ENCODE measurements around the gene EXOSC5.
A peak's percentile ranks its signal among the peaks of the same experiment; 100 is the strongest.
"Not testable (repeated sequence)": the region's sequence is repeated elsewhere in the genome, so short reads cannot be mapped to it uniquely, and the experiment has no call there.

The EXOSC5 gene

DNA sequence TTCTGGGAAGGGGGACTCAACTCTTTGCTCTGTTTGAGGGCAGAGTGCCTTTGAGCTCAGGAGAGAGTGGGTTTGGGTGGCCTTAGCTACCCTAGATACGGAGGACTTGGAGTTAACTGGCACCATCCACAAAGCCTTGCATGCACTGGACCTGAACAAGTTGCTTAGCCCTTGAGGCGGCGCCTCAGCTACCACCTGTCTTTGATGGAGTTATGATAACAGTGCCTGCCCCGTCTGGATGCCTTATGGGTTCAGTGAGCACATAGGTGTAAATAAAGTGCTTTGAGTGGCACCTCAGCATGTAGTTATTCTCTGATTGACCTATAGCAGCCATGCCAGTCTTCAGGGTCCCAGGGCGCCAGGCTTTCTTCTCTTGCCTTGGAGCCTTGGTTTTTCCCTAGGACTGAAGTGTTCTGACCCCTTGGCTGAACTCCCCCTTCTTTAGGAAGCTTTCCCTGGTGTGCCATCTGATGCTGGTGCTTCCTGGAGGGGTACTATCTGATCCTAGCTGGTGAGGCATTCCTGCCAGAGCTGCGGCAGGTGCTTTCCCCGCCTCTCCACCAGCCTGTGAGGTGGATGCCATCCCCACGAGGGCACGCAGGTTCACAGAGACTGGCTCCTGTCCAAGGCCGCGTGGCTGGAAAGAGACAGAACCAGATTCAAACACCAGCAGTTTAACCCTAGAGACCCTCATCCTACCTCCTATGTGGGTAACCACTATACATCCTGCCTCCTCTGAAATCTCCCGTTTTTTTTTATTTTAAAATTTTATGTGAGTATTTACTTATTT is 6.2 kb upstream of the EXOSC5 start:
- no peak for DNase-seq

DNA sequence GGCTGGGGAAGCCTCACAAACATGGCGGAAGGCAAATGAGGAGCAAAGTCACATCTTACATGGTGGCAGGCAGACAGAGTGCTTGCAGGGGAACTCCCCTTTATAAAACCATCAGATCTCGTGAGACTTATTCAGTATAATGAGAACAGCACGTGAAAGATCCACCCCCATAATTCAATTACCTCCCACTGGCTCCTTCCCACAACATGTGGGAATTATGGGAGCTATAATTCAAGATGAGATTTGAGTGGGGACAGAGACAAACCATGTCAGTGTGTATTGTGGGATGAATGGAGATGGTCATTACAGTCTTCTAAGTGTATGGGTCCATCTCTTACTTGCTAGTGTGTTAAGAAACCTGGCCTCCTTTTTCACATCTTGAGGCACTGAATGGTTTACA is 4.9 kb upstream of the EXOSC5 start:
- no peak for DNase-seq

DNA sequence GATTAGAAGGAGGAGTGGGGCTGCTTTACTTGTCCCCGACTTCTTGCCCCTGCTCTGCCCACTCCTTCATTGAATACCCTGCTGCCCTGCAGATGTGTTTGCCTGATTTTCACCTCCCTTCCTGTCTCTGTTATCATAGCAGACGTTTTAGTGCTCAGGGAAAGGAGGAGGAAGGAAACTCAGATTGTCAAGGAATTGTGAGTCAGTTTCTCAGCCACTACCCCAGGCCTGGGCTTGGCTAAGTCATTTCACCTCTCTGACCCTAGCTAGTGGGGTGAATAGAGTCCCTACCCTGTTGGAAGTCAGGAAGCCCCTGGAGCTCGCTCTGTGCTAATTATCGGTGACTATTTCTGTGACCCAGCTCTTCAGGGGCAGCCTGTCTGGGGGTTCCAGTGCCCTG is 4.3 kb upstream of the EXOSC5 start:
- no peak for DNase-seq

DNA sequence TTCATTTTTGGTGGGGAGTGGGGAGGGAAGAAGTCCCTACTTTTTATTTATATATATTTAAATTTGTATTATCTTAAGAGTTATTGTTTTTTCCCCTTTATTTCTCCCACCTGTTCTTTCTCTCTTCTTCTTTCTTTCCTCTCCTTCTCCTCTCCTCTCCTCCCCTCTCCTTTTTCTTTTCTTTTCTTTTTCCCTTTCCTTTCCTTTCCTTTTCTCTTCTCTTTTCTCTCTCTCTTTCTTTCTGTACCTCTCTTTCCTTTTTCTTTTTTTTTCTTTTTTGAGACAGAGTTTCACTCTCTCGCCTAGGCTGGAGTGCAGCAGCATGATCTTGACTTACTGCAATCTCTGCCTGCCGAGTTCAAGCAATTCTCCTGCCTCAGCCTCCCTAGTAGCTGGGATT is 2.4 kb upstream of the EXOSC5 start:
- no peak for DNase-seq

DNA sequence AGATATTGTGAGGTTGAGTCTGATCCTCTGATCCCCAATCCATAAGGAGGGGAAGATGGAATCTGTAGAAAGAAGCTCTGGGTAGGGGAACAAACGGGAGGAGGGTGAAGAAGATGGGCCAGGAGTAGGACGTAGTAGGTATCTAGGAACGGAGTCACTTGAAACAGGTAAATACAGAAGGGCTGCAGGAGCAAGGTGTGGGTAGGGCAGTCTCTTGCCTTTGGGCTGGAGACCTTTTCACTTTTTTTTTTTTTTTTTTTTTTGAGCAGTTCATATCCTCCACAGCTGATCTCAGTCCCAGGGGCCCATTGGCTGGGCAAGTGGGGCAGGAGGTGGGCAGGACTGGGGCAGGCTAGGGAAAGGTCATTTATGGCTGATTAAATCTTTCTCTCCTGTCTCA is 1.9 kb upstream of the EXOSC5 start:
- no peak for DNase-seq

DNA sequence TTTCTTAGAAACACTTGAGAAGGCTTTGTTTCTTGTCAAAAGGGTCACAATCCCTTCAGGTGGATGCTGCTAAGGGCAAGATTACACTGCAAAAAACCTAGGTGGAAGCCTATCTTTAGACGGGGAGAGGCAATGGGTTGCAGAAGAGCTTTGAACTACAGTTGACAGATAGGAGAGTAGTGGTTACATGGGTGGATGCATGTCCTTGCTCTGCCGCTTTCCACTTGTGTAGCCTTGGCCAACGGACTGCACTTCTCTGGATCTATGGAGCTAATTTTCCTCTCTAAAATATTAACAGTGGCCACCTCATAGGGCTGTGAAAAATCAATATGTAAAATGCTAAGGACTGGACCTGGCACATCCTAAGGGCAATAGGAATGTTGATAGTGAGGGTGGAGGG is 1.4 kb upstream of the EXOSC5 start:
- DNase-seq, result no peak

DNA sequence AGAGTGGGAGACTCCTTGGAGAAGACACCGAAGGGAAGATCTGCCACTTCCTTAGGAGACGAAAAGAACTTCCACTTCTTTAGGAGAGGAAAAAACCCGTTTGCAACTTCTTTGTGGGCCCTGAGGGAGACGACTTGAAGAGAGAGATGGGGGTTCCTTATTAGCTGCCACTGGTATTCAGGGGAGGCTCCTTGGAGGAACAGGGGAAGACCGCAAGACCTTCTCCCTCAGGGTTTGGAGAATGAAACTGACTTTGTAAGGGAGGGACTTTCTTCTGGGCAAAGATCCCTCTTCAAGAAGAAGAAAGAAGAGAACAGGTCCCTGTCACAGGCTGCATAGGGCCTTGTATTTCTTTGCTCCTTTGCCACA is 875 bp upstream of the EXOSC5 start:
- DNase-seq, result no peak

DNA sequence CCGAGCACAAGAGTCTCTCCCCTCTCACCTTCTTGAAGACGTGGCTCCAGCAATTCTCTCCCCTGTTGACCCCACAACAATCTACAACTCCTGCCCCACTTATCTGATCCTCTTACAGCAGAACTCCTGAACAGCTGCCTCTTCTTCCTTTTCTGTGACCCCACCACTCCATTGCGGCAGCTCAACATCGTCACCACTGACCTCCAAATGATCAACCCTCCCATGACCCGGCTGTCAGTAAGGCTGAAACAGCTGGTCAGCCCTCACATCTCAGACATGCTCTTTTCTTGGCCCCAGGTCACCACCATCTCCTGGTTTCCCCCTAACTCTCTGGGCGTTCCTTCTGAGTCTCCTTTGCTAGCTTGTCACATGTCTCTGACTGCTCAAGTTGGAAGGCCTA is 1.8 kb downstream of the EXOSC5 start:
- no peak for DNase-seq

DNA sequence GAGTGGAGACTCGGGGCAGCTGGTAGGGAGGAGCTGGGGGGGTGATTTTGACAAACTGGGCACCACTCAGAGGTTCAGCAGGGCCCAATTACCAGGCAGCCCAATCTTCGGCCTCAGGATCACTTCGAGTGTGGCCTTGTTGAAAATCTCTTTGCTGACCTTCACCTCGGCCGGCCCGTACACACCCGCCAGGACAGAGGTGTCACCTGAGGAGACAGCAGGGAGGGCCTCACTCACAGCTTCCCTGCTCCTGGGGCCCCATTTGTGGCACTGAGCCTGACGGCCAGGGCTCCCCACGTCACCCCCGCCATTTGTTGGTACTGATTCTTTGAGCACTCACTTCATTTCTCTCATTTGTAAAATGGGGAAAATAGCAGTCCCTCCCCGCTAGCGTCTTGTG is 4.4 kb downstream of the EXOSC5 start:
- DNase-seq, result no peak

DNA sequence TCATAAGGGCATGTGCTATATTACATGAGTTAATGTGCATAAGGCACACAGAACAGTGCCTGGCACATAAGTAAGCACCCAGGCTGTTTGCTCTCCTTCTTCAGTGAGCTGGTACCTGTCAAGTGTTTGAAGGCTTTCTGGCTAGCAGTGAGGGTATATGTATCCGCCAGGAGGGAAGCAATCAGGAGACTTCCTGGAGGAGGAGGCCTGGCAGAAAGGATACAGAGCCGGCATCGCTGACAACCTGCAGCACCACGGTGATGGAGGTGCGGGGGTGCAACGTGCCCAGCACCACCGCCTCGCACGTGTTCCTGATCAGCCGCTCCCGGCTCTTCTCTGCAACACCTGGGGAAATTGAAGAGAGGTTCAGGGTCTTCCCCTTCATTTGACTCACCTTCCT is 5.5 kb downstream of the EXOSC5 start:
- no peak for DNase-seq

DNA sequence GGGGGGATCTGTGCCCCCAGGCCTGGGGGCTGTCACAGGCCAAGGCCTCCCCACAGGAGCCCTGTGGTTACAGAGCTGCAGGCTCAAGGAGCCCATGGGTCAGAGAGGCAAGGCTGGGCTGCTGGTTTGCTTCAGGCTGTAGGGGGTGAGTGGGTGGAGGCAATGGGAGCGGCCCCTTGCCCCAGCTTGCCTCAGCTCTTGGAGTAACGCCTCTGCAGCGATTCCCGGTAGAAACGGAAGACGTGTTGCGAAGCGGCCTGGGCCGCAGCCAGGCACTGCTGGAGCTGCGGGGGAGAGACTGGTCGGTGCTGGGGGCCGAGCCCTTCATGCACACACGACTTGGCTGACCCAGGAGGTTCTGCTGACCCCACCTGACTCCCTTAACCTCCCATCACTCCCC is 10.7 kb downstream of the EXOSC5 start:
- no peak for DNase-seq

DNA sequence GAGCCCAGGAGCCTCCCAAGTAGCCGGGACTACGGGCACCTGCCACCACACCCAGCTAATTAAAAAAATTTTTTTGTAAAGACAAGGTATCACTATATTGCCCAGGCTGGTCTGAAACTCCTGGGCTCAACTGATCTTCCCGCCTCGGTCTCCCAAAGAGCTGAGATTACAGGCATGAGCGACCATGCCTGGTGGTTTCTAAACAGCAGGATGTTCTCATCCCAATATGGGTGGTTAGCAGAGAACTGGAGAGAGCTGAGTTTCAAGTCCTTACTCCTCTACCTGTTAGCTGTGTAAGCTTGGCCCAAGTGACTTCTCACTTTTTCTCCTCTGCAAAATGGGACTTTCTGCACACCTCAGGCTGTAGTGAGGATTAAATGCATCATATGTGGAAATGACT is 12.8 kb downstream of the EXOSC5 start:
- no peak for DNase-seq

DNA sequence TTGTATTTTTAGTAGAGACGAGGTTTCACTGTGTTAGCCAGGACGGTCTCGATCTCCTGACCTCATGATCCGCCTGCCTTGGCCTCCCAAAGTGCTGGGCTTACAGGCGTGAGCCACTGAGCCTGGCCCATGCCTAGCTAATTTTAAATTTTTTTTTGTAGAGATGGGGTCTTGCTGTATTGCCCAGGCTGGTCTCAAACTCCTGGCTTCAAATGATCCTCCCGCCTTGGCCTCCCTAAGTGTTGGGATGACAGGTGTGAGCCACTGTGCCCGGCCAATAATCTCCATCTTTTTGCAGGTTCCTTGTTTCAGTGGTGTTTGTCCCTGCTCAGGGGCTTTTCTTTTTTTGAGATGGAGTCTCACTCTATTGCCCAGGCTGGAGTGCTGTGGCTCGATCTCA is 15.6 kb downstream of the EXOSC5 start:
- DNase-seq, result not testable (repeated sequence)

DNA sequence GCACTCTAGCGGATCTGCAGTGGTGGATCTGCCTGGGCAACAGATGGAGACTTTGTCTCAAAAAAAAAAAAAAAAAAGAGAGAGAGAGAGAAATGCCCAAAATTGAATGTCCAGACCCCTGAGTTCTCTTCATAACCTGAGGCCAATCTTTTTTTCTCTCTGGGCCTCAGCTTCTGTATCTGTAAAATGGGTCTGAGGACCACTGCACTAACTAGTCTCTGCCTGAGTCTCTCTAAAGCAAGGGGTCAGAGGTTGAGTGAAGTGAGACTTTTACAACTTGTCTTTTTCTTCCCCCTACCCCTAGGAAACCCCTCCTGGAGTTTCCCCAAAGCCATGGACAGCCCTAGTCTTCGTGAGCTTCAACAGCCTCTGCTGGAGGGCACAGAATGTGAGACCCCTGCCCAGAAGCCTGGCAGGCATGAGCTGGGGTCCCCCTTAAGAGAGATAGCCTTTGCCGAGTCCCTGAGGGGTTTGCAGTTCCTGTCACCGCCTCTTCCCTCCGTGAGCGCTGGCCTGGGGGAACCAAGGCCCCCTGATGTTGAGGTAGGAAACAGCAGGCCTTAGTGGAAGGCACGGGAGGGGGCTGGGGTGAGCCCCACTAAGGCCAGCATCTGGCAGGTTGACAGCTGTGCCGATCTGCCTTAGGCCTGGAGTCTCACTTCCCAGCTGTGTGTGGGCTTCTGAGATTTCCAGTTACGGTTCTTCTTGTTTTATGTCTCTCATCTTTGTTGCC is 19.0 kb downstream of the EXOSC5 start:
- DNase-seq, result no peak

DNA sequence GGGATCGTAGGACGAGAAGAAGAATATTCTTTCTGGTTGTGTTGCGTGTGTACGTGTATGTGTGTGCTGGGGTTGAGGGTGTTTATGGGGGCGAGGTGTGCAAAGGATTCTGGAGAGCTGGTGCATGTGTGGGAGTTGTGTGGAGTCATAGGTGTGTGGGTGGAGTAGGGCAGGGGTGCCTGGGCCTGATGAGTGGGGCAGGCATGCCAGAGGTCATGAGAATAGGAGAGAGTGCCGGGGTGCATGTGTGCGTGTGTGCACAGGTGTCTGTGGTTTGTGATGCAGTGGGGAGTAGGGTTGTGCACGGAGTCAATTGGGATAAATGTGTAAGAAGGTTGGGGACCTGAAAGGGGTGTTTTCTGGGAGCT is 20.2 kb downstream of the EXOSC5 start:
- DNase-seq, result peak; percentile 24

DNA sequence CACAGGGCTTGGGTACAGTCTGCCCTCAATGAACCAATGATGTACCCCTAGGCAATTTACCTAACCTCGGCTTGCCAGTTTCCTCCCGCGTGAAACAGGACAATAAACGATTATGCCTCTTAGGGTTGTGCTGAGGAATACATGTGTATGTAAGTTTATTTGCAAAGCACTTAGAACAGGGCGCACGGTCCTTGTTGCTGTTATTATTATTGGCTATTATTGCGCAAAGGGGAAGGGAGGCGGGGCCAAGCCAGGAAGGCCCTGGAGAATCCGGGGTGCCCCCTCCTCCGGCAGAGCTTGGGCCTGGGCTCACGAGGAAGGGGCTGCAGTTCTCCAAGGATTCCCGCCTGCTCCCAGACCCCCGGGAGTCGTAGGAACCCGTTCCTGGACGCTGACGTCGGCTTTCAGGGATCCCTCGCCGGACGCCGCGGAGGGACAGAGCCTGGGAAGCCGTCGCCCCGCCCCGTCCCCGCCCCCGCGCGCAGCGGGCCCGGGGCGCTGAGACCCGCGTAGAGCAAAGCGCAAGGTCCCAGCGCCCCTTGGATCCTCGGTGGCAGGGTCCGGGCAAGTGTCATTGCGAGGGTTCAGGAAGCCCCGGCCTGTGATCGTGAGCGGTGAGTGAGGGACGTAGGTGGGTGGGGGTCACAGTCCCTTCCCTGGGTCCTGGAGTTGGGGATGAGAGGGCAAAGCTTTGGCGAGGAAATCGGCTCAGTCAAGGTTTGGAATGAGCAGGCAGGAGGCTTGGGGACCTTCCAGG is 20.7 kb downstream of the EXOSC5 start, which contains the start of gene TMEM91:
TMEM91 (plus strand) TSS at position 293 of the 757 bp plus-strand sequence. CDS start 1,777 bp downstream, outside the sequence.
- no peak for DNase-seq

DNA sequence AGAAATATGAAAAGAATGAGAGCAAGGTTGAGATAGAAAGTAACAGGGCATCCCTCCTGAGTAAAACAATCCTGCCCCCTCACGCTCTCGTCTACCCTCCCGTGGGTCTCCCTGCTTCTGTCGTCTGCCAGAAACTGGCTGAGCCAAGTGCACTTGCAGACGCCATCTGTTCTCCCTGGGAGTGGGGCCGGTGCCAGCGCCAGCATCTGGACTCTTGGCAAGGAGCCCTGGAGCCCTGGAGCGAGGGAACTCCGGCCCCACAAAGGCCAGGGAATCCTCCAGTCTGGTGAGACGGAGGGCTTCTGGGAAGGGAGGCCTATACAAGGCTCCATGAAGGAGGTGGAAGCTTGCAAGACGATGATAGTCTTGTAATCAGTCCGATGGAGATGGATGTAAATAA is 23.2 kb downstream of the EXOSC5 start:
- DNase-seq, result no peak

DNA sequence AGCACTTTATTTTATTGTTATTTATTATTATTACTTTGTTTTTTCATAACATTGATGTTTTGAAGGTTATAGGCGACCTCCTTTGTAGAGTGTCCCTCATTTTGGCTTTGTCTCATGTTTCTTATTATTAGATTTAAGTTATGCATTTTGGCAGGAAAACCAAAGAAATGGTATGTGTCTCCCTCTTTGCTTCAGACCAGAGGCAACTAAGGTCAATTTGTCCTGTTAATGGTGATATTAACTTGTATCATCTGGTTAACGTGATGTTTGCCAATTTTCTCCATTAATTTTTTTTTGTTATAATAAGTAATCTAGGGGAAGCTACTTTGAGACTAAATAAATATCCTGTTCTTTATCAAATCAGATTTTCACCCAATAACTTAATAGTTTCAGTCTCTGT is 24.7 kb downstream of the EXOSC5 start:
- no peak for DNase-seq

DNA sequence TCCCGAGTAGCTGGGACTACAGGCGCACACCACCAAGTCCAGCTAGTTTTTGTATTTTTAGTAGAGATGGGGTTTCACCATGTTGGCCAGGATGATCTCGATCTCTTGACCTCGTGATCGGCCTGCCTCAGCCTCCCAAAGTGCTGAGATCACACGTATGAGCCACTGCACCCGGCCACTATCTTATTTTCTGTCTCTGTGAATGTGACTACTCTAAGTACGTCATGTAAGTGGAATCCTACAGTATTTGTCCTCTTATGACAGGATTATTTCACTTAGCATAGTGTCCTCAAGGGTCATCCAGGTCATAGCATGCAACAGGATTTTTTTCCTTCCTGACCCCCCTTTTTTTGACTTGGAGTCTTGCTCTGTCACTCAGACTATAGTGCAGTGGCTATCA is 25.6 kb downstream of the EXOSC5 start:
- no peak for DNase-seq

DNA sequence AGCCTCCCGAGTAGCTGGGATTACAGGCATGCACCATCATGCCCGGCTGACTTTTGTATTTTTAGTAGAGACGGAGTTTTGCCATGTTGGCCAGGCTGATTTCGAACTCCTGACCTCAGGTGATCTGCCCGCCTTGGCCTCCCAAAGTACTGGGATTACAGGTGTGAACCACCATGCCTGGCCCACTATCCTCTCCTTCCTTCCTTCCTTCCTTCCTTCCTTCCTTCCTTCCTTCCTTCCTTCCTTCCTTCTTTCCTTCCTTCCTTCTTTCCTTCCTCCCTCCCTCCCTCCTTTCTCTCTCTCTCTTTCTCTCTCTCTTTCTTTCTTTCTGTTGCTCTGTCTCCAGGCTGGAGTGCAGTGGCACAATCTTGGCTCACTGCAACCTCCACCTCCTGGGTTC is 26.0 kb downstream of the EXOSC5 start:
- DNase-seq, result not testable (repeated sequence)

DNA sequence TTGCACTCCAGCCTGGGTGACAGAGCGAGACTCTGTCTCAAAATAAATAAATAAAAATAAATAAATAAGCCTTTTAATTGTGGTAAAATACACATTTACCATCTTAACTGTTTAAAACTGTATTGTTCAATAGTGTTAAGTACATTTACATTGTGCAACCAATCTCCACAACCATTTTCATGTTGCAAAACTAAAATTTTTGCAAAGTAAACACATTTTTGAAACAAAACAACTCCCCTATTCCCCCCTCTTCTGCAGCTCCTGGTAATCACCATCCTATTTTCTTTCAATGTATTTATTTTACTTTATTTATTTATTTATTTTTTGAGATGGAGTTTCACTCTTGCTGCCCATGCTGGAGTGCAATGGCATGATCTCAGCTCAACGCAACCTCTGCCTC is 27.4 kb downstream of the EXOSC5 start:
- no peak for DNase-seq

DNA sequence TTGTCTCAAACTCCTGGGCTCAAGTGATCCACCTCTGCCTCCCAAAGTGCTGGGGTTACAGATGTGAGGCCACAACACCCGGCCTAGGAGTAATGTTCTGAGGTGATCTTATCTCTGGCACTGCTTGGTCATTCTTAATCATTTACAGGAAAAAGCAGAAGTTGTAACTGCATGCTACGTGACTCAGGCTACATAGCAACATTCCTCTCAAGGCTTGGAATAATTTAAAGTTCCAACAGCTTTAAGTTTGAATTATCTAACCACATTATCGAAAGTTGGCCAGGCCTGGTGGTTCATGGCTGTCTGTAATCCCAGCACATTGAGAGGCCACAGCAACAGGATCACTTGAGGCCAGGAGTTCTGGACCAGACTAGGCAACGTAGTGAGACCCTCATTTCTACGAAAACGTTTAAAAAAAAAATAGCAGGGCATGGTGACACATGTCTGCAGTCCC is 29.3 kb downstream of the EXOSC5 start:
- no peak for DNase-seq

DNA sequence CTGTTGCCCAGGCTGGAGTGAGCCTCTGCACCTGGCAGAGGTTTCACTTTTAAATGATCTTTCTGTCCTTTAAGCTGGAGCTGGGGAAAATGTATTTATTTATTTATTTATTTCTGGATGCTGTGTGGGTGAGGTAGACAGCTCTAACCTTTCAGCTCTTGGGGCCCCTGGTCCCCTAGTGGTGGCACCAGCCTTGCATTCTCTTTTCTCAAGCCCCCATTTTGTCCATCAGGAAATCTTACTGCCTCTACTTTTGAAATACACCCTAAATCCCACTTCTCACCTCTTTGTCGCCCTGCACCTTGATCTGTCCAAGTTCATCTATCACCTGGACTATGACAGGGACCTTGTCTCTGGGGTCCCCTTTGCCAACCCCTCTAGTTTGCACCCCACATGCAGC is 31.1 kb downstream of the EXOSC5 start:
- peak; percentile 17 for DNase-seq
